HCT116 (cell line): ENCODE results near the gene DLL1. TPM values are rescaled to one million over a fixed set of nuclear protein-coding genes. Genes with fewer than 3 reads are reported as not detected.

Experiments used
- ATAC-seq: fragments of 200-7000 bp; cut with Tn5 transposase; 2 replicates; pipeline ENCODE4 v1.9.1; 2020; ENCODE audit warnings: mild to moderate bottlenecking, moderate library complexity
- BruUV-seq: library from RNA; stranded (reverse); fragments of 400-500 nt; replicated peaks from 2 replicates; lab custom pipeline; 2021; lab: Mats Ljungman, UMichigan
- CTCF ChIA-PET: fragments of 300-600 bp; sonication (Branson Sonifier 250); formaldehyde crosslinking; loops from one replicate; lab custom pipeline; 2021; ENCODE audit warnings: antibody characterized with exemption; lab: Charles Lee
- POLR2A ChIA-PET: fragments of 300-600, 350-600 bp; sonication (Branson Sonifier 250); formaldehyde crosslinking; loops from one replicate; lab custom pipeline; 2021; ENCODE audit warnings: antibody characterized with exemption; lab: Charles Lee
- RAD21 ChIA-PET, 2 experiments: fragments of 300-600 bp; sonication (Branson Sonifier 250); formaldehyde crosslinking; loops; one replicate each; lab custom pipeline; 2023; ENCODE audit warnings: low total read pairs in 2 of 2; ENCODE audit not compliant: uncharacterized antibody in 2 of 2, unreplicated experiment in 2 of 2, low non-redundant PET in 1 of 2; lab: Charles Lee
- DNase-seq: peaks from one replicate; pipeline ENCODE4 v3.0.0-alpha.2; 2010; ENCODE audit warnings: low read depth, low spot score
- H2AFZ ChIP-seq: fragments of 200-600 bp; shearing (Covaris generic), sonication (generic); 2 replicates; pipeline ENCODE4 v1.6.1; 2017; ENCODE audit warnings: low read depth, mixed run types, mixed read lengths, antibody characterized with exemption, low read length; ENCODE audit not compliant: poor library complexity, severe bottlenecking
- H3K27ac ChIP-seq: 2 replicates; pipeline ENCODE4 v1.5.1; 2012; ENCODE audit warnings: low read depth, low read length
- H3K27me3 ChIP-seq: fragments of 200-600 bp; sonication (generic); 2 replicates; pipeline ENCODE4 v1.6.1; 2016; ENCODE audit warnings: mixed run types, low read length, mixed read lengths; ENCODE audit not compliant: insufficient read depth
- H3K36me3 ChIP-seq, 2 experiments: fragments of 200-500 bp in 1 of 2; fragments of 200-600 bp in 1 of 2; sonication (Bioruptor generic) in 1 of 2; sonication (generic) in 1 of 2; 2 replicates each; pipeline versions ENCODE4 v1.5.1 to v1.6.1; 2014 to 2016; ENCODE audit warnings: low read length in 2 of 2, inconsistent platforms in 1 of 2, mixed read lengths in 1 of 2, mixed run types in 1 of 2; ENCODE audit not compliant: insufficient read depth in 2 of 2, control insufficient read depth in 1 of 2
- H3K4me1 ChIP-seq, 2 experiments: fragments of 200-600 bp in 1 of 2; sonication (generic) in 1 of 2; 2 replicates each; pipeline versions ENCODE4 v1.5.1 to v1.6.1; 2012 to 2017; ENCODE audit warnings: low read length in 2 of 2, inconsistent platforms in 1 of 2, mild to moderate bottlenecking in 1 of 2, mixed read lengths in 1 of 2, mixed run types in 1 of 2, moderate library complexity in 1 of 2; ENCODE audit not compliant: insufficient read depth in 2 of 2, control insufficient read depth in 1 of 2
- H3K4me2 ChIP-seq: fragments of 200-600 bp; sonication (generic); 2 replicates; pipeline ENCODE4 v1.6.1; 2017; ENCODE audit warnings: mixed run types, low read length, mixed read lengths
- H3K4me3 ChIP-seq, 2 experiments: fragments of 200-600 bp in 1 of 2; sonication (generic) in 1 of 2; replicated peaks in 1 of 2; 2 replicates each; pipeline ENCODE4 v1.5.1; 2011 to 2016; ENCODE audit warnings: low read length in 2 of 2, control low read depth in 1 of 2, low read depth in 1 of 2, mild to moderate bottlenecking in 1 of 2, mixed read lengths in 1 of 2, mixed run types in 1 of 2
- H3K79me2 ChIP-seq: fragments of 200-600 bp; sonication (generic); 2 replicates; pipeline ENCODE4 v1.6.1; 2017; ENCODE audit warnings: mild to moderate bottlenecking, mixed run types, low read length, moderate library complexity, mixed read lengths; ENCODE audit not compliant: insufficient read depth
- H3K9ac ChIP-seq: fragments of 200-600 bp; sonication (generic); 2 replicates; pipeline ENCODE4 v1.6.1; 2016; ENCODE audit warnings: low read length, mixed read lengths
- H3K9me2 ChIP-seq: fragments of 200-600 bp; sonication (generic), shearing (Covaris generic); 2 replicates; pipeline ENCODE4 v1.6.1; 2017; ENCODE audit warnings: mixed run types, mild to moderate bottlenecking, moderate library complexity; ENCODE audit not compliant: insufficient read depth
- H3K9me3 ChIP-seq, 2 experiments: fragments of 200-500 bp in 1 of 2; fragments of 200-600 bp in 1 of 2; sonication (Bioruptor generic) in 1 of 2; sonication (generic) in 1 of 2; 2 replicates each; pipeline ENCODE4 v1.6.1; 2014 to 2017; ENCODE audit warnings: low read length in 2 of 2, mixed read lengths in 2 of 2, inconsistent platforms in 1 of 2, low read depth in 1 of 2, mild to moderate bottlenecking in 1 of 2, mixed run types in 1 of 2, moderate library complexity in 1 of 2; ENCODE audit not compliant: control insufficient read depth in 1 of 2, insufficient read depth in 1 of 2
- H4K20me1 ChIP-seq: fragments of 200-600 bp; sonication (generic), shearing (Covaris generic); 2 replicates; pipeline ENCODE4 v1.6.1; 2017; ENCODE audit warnings: mixed run types, mild to moderate bottlenecking, moderate library complexity; ENCODE audit not compliant: insufficient read depth
- CEBPB ChIP-seq: IDR thresholded peaks from 2 replicates; pipeline ENCODE4 v1.6.1; 2012; ENCODE audit warnings: low read depth
- CTCF ChIP-seq, 3 experiments: fragments of 200-600 bp in 1 of 3; sonication (generic) in 1 of 3; IDR thresholded peaks in 2 of 3; conservative IDR thresholded peaks in 1 of 3; 2 replicates each; pipeline ENCODE4 v1.5.1; 2012 to 2017; ENCODE audit warnings: low read depth in 2 of 3, low read length in 2 of 3, antibody characterized with exemption in 1 of 3, borderline replicate concordance in 1 of 3, control low read depth in 1 of 3, mild to moderate bottlenecking in 1 of 3, mixed read lengths in 1 of 3, mixed run types in 1 of 3, moderate library complexity in 1 of 3; ENCODE audit not compliant: insufficient read depth in 1 of 3
- EGR1 ChIP-seq: IDR thresholded peaks from 2 replicates; pipeline ENCODE4 v1.6.1; 2012; ENCODE audit warnings: low read depth
- EZH2phosphoT487 ChIP-seq: fragments of 200-600 bp; IDR thresholded peaks from 2 replicates; pipeline ENCODE4 v1.6.1; 2018; ENCODE audit warnings: antibody characterized with exemption, borderline replicate concordance
- FOSL1 ChIP-seq: IDR thresholded peaks from 2 replicates; pipeline ENCODE4 v1.6.1; 2012; ENCODE audit warnings: low read depth
- JUND ChIP-seq: IDR thresholded peaks from 2 replicates; pipeline ENCODE4 v1.6.1; 2012
- POLR2A ChIP-seq: IDR thresholded peaks from 2 replicates; pipeline ENCODE4 v1.7.0; 2011; ENCODE audit warnings: borderline replicate concordance; ENCODE audit not compliant: insufficient read depth, insufficient read length; ENCODE audit errors: extremely low read depth
- SIN3A ChIP-seq: IDR thresholded peaks from 2 replicates; pipeline ENCODE4 v1.6.1; 2012; ENCODE audit warnings: low read depth
- SP1 ChIP-seq: IDR thresholded peaks from 2 replicates; pipeline ENCODE4 v1.6.1; 2012; ENCODE audit warnings: low read depth
- SRF ChIP-seq: IDR thresholded peaks from 2 replicates; pipeline ENCODE4 v1.6.1; 2012; ENCODE audit warnings: low read depth
- YY1 ChIP-seq: IDR thresholded peaks from 2 replicates; pipeline ENCODE4 v1.6.1; 2011; ENCODE audit warnings: low read length, low read depth, moderate library complexity, mild to moderate bottlenecking; ENCODE audit not compliant: insufficient replicate concordance; ENCODE audit errors: extremely low read depth
- ZBTB33 ChIP-seq: IDR thresholded peaks from 2 replicates; pipeline ENCODE4 v1.6.1; 2011; ENCODE audit warnings: mild to moderate bottlenecking, low read length, moderate library complexity; ENCODE audit not compliant: insufficient replicate concordance; ENCODE audit errors: extremely low read depth
- intact Hi-C: fragments of 100-400 bp; cut with micrococcal nuclease; formaldehyde crosslinking; loops from 2 replicates; pipeline ENCODE4 v1.10.0; 2022
- total RNA-seq: library from RNA; stranded (reverse); gene quantifications from one replicate; pipeline ENCODE4 v1.2.1, GENCODE V29; 2021; ENCODE audit not compliant: unreplicated experiment

DLL1 gene
- total RNA-seq, 1 experiment from 2014 or later = 5.3 TPM

- DNase-seq = no peak
- RAD21 ChIA-PET = no interaction called here
- H4K20me1 ChIP-seq = no peaks in the 10 kb centered on the region
- H3K4me1 ChIP-seq = peaks cover 0 to 7% of the 10 kb centered on the region in 2 experiments; a peak in 2 of 4 replicates
- intact Hi-C loops = no loop called here
- BruUV-seq = no TSS peak
- no peak overlapping the region for H3K9ac ChIP-seq
- no peak overlapping the region for H3K4me2 ChIP-seq
- no peak overlapping the region for H3K27ac ChIP-seq
- no peaks in the 10 kb centered on the region for H3K9me2 ChIP-seq
- no peak overlapping the region for H2AFZ ChIP-seq
- no peak for ATAC-seq
- H3K36me3 ChIP-seq = no peaks in the 10 kb centered on the region; a peak in 1 of 4 replicates
- H3K27me3 ChIP-seq = no peaks in the 10 kb centered on the region
- TF ChIP-seq JUND = no peak
- no peak for TF ChIP-seq SP1
- POLR2A ChIA-PET = no interaction called here
- H3K4me3 ChIP-seq = no peak overlapping the region
- H3K79me2 ChIP-seq = no peaks in the 10 kb centered on the region
- CTCF ChIA-PET = no interaction called here
- no peaks in the 10 kb centered on the region for H3K9me3 ChIP-seq
Observed at GRCh38 chr6:170287371-170287876, 3.5 kb downstream of the DLL1 start.

DNA sequence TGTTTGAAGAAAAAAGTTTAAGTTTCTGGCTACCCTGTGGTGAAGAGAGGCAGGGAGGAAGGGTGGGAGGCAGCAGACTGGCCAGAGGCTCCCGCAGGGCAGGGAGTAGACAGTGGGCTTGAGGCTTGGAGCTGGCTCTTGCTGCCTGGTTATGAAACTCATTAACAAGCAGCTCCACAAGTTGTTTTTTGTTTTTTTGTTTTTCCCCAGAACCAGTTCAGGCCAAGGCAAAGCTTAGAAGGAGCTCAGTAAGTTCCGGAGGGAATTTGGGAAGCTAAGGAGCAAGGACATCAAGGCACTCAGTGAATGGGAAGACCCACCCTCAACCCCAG is 4.0 kb downstream of the DLL1 start:
- CTCF ChIA-PET = no interaction called here
- H3K4me1 ChIP-seq = peaks cover 0 to 7% of the 10 kb centered on the region in 2 experiments; a peak in 2 of 4 replicates
- H3K36me3 ChIP-seq = no peaks in the 10 kb centered on the region; a peak in 1 of 4 replicates
- no peak for ATAC-seq
- no peak overlapping the region for H3K4me3 ChIP-seq
- POLR2A ChIA-PET = no interaction called here
- no peaks in the 10 kb centered on the region for H4K20me1 ChIP-seq
- no peak overlapping the region for H2AFZ ChIP-seq
- no peaks in the 10 kb centered on the region for H3K79me2 ChIP-seq
- no peak overlapping the region for H3K4me2 ChIP-seq
- RAD21 ChIA-PET = no interaction called here
- H3K9ac ChIP-seq = no peak overlapping the region
- no peaks in the 10 kb centered on the region for H3K27me3 ChIP-seq
- intact Hi-C loops = no loop called here
- no peak overlapping the region for H3K27ac ChIP-seq
- DNase-seq = no peak
- TF ChIP-seq SIN3A = no peak
- no peak for TF ChIP-seq FOSL1
- TF ChIP-seq EGR1 = no peak
- TF ChIP-seq CEBPB = no peak
- no peak for TF ChIP-seq SRF
- no peak for TF ChIP-seq EZH2phosphoT487
- TF ChIP-seq YY1 = no peak
- no peak for TF ChIP-seq POLR2A
- no peak for TF ChIP-seq CTCF (IDR thresholded peaks at IDR 0.05 in 2 of 3, conservative IDR thresholded peaks at IDR 0.05 in 1 of 3; ENCODE audit: borderline replicate concordance in 1 of 3, insufficient read depth in 1 of 3, low read depth in 2 of 3, low read length in 2 of 3)
- TF ChIP-seq JUND = no peak
- TF ChIP-seq ZBTB33 = no peak
- TF ChIP-seq, all 23 proteins: peak for 0
- Histone ChIP-seq H3K9me2 (no peaks in the 10 kb centered on the region), H3K9me3 (no peaks in the 10 kb centered on the region)
- no TSS peak for BruUV-seq
